Hepatic stellate cell (primary cell): ENCODE measurements around the gene SDK1.

Source experiments
- DNase-seq: peaks from one replicate; pipeline ENCODE4 v3.0.0; 2011; ENCODE audit warnings: low spot score

Gene SDK1

GRCh38 chr7:4103352-4104091 lies 802.5 kb downstream of the SDK1 start:
- DNase-seq, result no peak

GRCh38 chr7:4107839-4108238 lies 806.8 kb downstream of the SDK1 start:
- no peak for DNase-seq

- no peak for DNase-seq
Measured at GRCh38 chr7:4108951-4109350, 807.9 kb downstream of the SDK1 start.

GRCh38 chr7:4109481-4110110 lies 808.5 kb downstream of the SDK1 start:
- DNase-seq, result no peak

- no peak for DNase-seq
Measured at GRCh38 chr7:4110438-4110837, 809.4 kb downstream of the SDK1 start.

- no peak for DNase-seq
Measured at GRCh38 chr7:4111166-4111565, 810.1 kb downstream of the SDK1 start.

GRCh38 chr7:4113271-4113670 lies 812.2 kb downstream of the SDK1 start:
- no peak for DNase-seq

- DNase-seq, result no peak
Measured at GRCh38 chr7:4113976-4114375, 812.9 kb downstream of the SDK1 start.

- DNase-seq, result no peak
Measured at GRCh38 chr7:4115442-4115841, 814.4 kb downstream of the SDK1 start.

- DNase-seq, result no peak
Measured at GRCh38 chr7:4115941-4116610, 815.0 kb downstream of the SDK1 start.

- no peak for DNase-seq
Measured at GRCh38 chr7:4119848-4120247, 818.8 kb downstream of the SDK1 start.

- no peak for DNase-seq
Measured at GRCh38 chr7:4123346-4123745, 822.3 kb downstream of the SDK1 start.

- no peak for DNase-seq
Measured at GRCh38 chr7:4123823-4124222, 822.8 kb downstream of the SDK1 start.

- DNase-seq, result no peak
Measured at GRCh38 chr7:4124556-4125477, 823.8 kb downstream of the SDK1 start.

- DNase-seq, result no peak
Measured at GRCh38 chr7:4127909-4128560, 827.0 kb downstream of the SDK1 start.

GRCh38 chr7:4129481-4130122 lies 828.5 kb downstream of the SDK1 start:
- no peak for DNase-seq

- DNase-seq, result no peak
Measured at GRCh38 chr7:4131063-4131462, 830.0 kb downstream of the SDK1 start.

- DNase-seq, result no peak
Measured at GRCh38 chr7:4132221-4132620, 831.2 kb downstream of the SDK1 start.

GRCh38 chr7:4133491-4134044 lies 832.5 kb downstream of the SDK1 start:
- no peak for DNase-seq

GRCh38 chr7:4134204-4134603 lies 833.2 kb downstream of the SDK1 start:
- DNase-seq, result no peak

- no peak for DNase-seq
Measured at GRCh38 chr7:4134631-4135030, 833.6 kb downstream of the SDK1 start.
